Upper lobe of left lung (tissue), 4 donors: ENCODE measurements around the gene CCDC61.

Source experiments
- CTCF ChIP-seq, 6 experiments: fragments of 450-650 bp in 4 of 6; fragments of 200-600 bp in 2 of 6; sonication (generic) in 2 of 6; IDR thresholded peaks; one replicate each; pipeline ENCODE4 v1.5.1; 2016 to 2019; ENCODE audit warnings: antibody characterized with exemption in 6 of 6
- EP300 ChIP-seq, 4 donors: sonication (generic); formaldehyde crosslinking; IDR thresholded peaks; one replicate each; pipeline ENCODE4 v1.5.1; 2017; ENCODE audit warnings: antibody characterized with exemption in 4 of 4, control low read depth in 2 of 4
- POLR2A ChIP-seq, 4 donors: fragments of 450-650 bp; IDR thresholded peaks; one replicate each; pipeline ENCODE4 v1.5.1; 2016 to 2017; ENCODE audit warnings: antibody characterized with exemption in 4 of 4, mild to moderate bottlenecking in 2 of 4
- POLR2AphosphoS5 ChIP-seq, 2 donors: sonication (generic); formaldehyde crosslinking; IDR thresholded peaks; one replicate each; pipeline ENCODE4 v1.5.1; 2017; ENCODE audit warnings: antibody characterized with exemption in 2 of 2

- no peak for TF ChIP-seq CTCF (IDR thresholded peaks at IDR 0.05)
- TF ChIP-seq POLR2A (IDR thresholded peaks at IDR 0.05): no peak
- no peak for TF ChIP-seq EP300 (IDR thresholded peaks at IDR 0.05)
- TF ChIP-seq POLR2AphosphoS5 (IDR thresholded peaks at IDR 0.05): no peak
Observed at GRCh38 chr19:45999653-46000121, 4.4 kb downstream of the CCDC61 start.
